ENCODE data around the gene TFDP1. TPM values are rescaled to one million over a fixed set of nuclear protein-coding genes. Genes with fewer than 3 reads are reported as not detected.

Gene TFDP1
- total RNA-seq, 1 experiment from 2014 or later: 140 TPM

DNA sequence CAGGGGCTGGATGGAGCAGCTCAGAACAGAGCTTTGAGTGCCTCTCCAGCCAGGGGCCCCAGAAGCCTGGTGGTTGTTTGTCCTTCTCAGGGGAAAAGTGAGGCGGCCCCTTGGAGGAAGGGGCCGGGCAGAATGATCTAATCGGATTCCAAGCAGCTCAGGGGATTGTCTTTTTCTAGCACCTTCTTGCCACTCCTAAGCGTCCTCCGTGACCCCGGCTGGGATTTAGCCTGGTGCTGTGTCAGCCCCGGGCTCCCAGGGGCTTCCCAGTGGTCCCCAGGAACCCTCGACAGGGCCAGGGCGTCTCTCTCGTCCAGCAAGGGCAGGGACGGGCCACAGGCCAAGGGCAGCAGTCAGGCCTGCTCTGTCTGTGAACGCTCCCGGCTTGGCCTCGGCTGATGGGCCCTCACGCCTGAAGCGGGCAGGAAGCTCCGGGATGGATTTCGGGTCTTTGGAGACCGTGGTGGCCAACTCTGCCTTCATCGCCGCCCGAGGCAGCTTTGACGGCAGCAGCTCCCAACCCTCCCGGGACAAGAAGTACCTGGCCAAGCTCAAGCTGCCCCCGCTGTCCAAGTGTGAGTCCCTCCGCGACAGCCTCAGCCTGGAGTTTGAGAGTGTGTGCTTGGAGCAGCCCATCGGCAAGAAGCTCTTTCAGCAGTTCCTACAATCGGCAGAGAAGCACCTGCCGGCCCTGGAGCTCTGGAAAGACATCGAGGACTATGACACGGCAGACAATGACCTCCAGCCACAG, 82.6 kb downstream of the TFDP1 start, which contains the start of gene GRK1:
Gene GRK1 (plus strand): TSS at position 269 of the 751 bp plus-strand sequence. CDS start 168 bp downstream, at position 437.
- peaks cover 4% of the 10 kb centered on the region for H3K9me3 Mint-ChIP-seq (ENCODE audit: unreplicated experiment)
- ChIA-PET CTCF (interaction anchor here (0.6 to 1.0 kb wide), 2 partner anchors 57 to 62 kb away, joined by 3 read pairs; no protein-coding TSS in a partner anchor), POLR2A (no interaction called here)

DNA sequence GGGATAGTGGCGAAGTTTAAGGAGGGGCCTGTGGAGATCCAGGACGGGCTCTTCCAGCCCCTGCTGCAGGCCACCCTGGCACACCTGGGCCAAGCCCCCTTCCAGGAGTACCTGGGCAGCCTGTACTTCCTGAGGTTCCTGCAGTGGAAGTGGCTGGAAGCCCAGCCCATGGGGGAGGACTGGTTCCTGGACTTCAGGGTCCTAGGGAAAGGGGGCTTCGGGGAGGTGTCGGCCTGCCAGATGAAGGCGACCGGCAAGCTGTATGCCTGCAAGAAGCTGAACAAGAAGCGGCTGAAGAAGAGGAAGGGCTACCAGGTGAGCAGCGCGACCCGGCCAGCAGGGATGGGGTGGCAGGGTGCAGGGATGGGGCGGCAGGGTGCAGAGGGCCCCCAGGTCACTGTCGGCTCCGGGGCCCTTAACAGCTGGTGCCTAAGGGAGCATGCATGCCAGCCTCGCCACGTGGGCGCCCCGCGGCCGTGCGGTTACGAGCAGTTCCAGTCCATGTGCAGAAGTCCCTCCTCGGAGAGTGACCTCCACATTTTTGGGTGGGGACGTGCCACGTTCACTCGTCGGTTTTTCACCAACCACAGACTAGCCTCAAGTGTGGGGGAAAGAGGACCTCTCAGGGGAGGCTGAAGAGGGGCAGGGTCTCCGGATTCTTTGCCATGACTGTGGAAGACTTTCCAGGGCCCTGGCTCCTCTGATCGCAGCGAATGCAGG, 83.4 kb downstream of the TFDP1 start:
- ChIA-PET CTCF (interaction anchor here (0.6 kb wide), 1 partner anchor 61 kb away, joined by 3 read pairs; no protein-coding TSS in a partner anchor), POLR2A (no interaction called here)
- Mint-ChIP-seq H3K9me3 (ENCODE audit: unreplicated experiment) (peaks cover 11% of the 10 kb centered on the region), H3K4me3 (ENCODE audit: unreplicated experiment) (no peak overlapping the region), H3K36me3 (ENCODE audit: insufficient read depth, unreplicated experiment) (no peaks in the 10 kb centered on the region), H3K27ac (ENCODE audit: unreplicated experiment) (no peak overlapping the region), H3K27me3 (ENCODE audit: insufficient read depth, unreplicated experiment) (no peaks in the 10 kb centered on the region), H3K4me1 (ENCODE audit: low read depth, unreplicated experiment) (peaks cover 13% of the 10 kb centered on the region)
- no peak overlapping the region for H3K4me3 ChIP-seq (ENCODE audit: low read depth, low read length)
- intact Hi-C loops (cut with micrococcal nuclease; ENCODE audit: unreplicated experiment): no loop called here
- no peaks in the 10 kb centered on the region for H3K36me3 ChIP-seq (ENCODE audit: control insufficient read depth, insufficient read depth, low read length)
- TF ChIP-seq, protein P1, sequence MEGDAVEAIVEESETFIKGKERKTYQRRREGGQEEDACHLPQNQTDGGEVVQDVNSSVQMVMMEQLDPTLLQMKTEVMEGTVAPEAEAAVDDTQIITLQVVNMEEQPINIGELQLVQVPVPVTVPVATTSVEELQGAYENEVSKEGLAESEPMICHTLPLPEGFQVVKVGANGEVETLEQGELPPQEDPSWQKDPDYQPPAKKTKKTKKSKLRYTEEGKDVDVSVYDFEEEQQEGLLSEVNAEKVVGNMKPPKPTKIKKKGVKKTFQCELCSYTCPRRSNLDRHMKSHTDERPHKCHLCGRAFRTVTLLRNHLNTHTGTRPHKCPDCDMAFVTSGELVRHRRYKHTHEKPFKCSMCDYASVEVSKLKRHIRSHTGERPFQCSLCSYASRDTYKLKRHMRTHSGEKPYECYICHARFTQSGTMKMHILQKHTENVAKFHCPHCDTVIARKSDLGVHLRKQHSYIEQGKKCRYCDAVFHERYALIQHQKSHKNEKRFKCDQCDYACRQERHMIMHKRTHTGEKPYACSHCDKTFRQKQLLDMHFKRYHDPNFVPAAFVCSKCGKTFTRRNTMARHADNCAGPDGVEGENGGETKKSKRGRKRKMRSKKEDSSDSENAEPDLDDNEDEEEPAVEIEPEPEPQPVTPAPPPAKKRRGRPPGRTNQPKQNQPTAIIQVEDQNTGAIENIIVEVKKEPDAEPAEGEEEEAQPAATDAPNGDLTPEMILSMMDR (IDR thresholded peaks at IDR 0.05; ENCODE audit: insufficient read depth in 1 of 2, low read depth in 1 of 2, low read length in 1 of 2, severe bottlenecking in 1 of 2, unreplicated experiment in 1 of 2): no peak
- no peaks in the 10 kb centered on the region for H3K9me3 ChIP-seq
- peak in 1 of 2 experiments; percentile 21 for DNase-seq
- BruUV-seq (replicated peaks): no TSS peak
- no peaks in the 10 kb centered on the region for H3K27me3 ChIP-seq (replicated peaks; ENCODE audit: control insufficient read depth, insufficient read depth, low read length)
- no peaks in the 10 kb centered on the region for H3K4me1 ChIP-seq

More for the DNA sequence above, 82.6 kb downstream of the TFDP1 start, which contains the start of gene GRK1:
- no peak within 1 kb of the TSS for H3K27ac Mint-ChIP-seq (ENCODE audit: unreplicated experiment)
- intact Hi-C loops (cut with micrococcal nuclease; ENCODE audit: unreplicated experiment): no loop called here
- Histone ChIP-seq H3K36me3 (ENCODE audit: control insufficient read depth, insufficient read depth, low read length) (no peaks in the 10 kb centered on the region), H3K9me3 (no peaks in the 10 kb centered on the region), H3K4me3 (ENCODE audit: low read depth, low read length) (no peak within 1 kb of the TSS), H3K27me3 (replicated peaks; ENCODE audit: control insufficient read depth, insufficient read depth, low read length) (no peaks in the 10 kb centered on the region), H3K4me1 (no peaks in the 10 kb centered on the region)
- TF ChIP-seq, protein P1 (IDR thresholded peaks at IDR 0.05; ENCODE audit: insufficient read depth in 1 of 2, low read depth in 1 of 2, low read length in 1 of 2, severe bottlenecking in 1 of 2, unreplicated experiment in 1 of 2): no peak
- DNase-seq: peak in 1 of 2 experiments; percentile 28
- no peaks in the 10 kb centered on the region for H3K36me3 Mint-ChIP-seq (ENCODE audit: insufficient read depth, unreplicated experiment)
- peaks cover 13% of the 10 kb centered on the region for H3K4me1 Mint-ChIP-seq (ENCODE audit: low read depth, unreplicated experiment)
- H3K4me3 Mint-ChIP-seq (ENCODE audit: unreplicated experiment): no peak within 1 kb of the TSS
- H3K27me3 Mint-ChIP-seq (ENCODE audit: insufficient read depth, unreplicated experiment): no peaks in the 10 kb centered on the region
- no TSS peak for BruUV-seq (replicated peaks)

DNA sequence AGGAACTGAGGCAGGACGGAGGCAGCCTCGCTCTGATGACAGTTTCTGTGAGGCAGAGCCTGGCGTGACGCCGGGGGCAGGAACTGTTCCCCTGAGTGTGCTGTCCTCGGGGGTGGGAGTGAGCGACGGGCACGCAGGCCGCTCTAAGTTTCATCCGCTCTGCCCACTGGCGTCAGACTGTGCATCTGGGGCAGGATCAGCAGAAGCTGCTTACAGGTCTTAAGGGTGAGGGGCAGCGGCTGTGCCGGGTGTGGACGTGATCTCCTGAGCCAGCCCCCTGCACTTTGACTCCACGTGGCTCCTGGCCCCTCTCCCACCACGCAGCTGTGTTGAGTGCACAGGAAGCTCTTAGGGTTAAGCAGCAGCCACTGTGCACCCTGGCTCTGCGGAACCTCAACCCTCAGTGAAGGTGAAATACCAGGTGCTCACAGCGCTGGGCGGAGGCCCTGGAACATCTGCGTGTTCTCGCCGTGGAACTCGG, 84.0 kb downstream of the TFDP1 start:
- no peaks in the 10 kb centered on the region for H3K36me3 Mint-ChIP-seq (ENCODE audit: insufficient read depth, unreplicated experiment)
- no TSS peak for BruUV-seq (replicated peaks)
- peaks cover 11% of the 10 kb centered on the region for H3K9me3 Mint-ChIP-seq (ENCODE audit: unreplicated experiment)
- no peaks in the 10 kb centered on the region for H3K9me3 ChIP-seq
- POLR2A ChIA-PET: no interaction called here
- no peak overlapping the region for H3K27ac Mint-ChIP-seq (ENCODE audit: unreplicated experiment)
- DNase-seq: peak in 1 of 2 experiments; percentile 23
- no peaks in the 10 kb centered on the region for H3K36me3 ChIP-seq (ENCODE audit: control insufficient read depth, insufficient read depth, low read length)
- no peaks in the 10 kb centered on the region for H3K27me3 Mint-ChIP-seq (ENCODE audit: insufficient read depth, unreplicated experiment)
- H3K4me1 ChIP-seq: no peaks in the 10 kb centered on the region
- no peak overlapping the region for H3K4me3 ChIP-seq (ENCODE audit: low read depth, low read length)
- TF ChIP-seq, protein P1 (IDR thresholded peaks at IDR 0.05; ENCODE audit: insufficient read depth in 1 of 2, low read depth in 1 of 2, low read length in 1 of 2, severe bottlenecking in 1 of 2, unreplicated experiment in 1 of 2): no peak
- peaks cover 13% of the 10 kb centered on the region for H3K4me1 Mint-ChIP-seq (ENCODE audit: low read depth, unreplicated experiment)
- intact Hi-C loops (cut with micrococcal nuclease; ENCODE audit: unreplicated experiment): no loop called here
- CTCF ChIA-PET: no interaction called here
- H3K27me3 ChIP-seq (replicated peaks; ENCODE audit: control insufficient read depth, insufficient read depth, low read length): no peaks in the 10 kb centered on the region
- no peak overlapping the region for H3K4me3 Mint-ChIP-seq (ENCODE audit: unreplicated experiment)

Measured in Caco-2 (cell line).